Keratinocyte (primary cell): ENCODE results near the gene ZNF516. TPM values are rescaled to one million over a fixed set of nuclear protein-coding genes. Genes with fewer than 3 reads are reported as not detected.

Experiments
- DNase-seq: peaks from one replicate; pipeline ENCODE4 v3.0.0-alpha.2; 2011; ENCODE audit warnings: low read depth, missing footprints, low spot score
- FAIRE-seq: peaks from 2 replicates; lab custom pipeline; 2011; peaks lifted over from hg19 to GRCh38; lab: Jason Lieb, UNC
- H2AFZ ChIP-seq: 2 replicates; pipeline ENCODE4 v1.6.0; 2012; ENCODE audit warnings: low read length, control low read depth, inconsistent platforms; ENCODE audit not compliant: control insufficient read depth
- H3K27ac ChIP-seq: 2 replicates; pipeline ENCODE4 v1.5.1; 2011; ENCODE audit warnings: low read length; ENCODE audit not compliant: control insufficient read depth, insufficient read depth
- H3K27me3 ChIP-seq: 3 replicates; pipeline ENCODE4 v1.6.0; 2011; ENCODE audit warnings: low read length; ENCODE audit not compliant: control insufficient read depth, insufficient read depth; ENCODE audit errors: extremely low read depth
- H3K36me3 ChIP-seq, 2 experiments: 2 replicates in 1 of 2; 3 replicates in 1 of 2; pipeline ENCODE4 v1.5.1; 2011; ENCODE audit warnings: low read length in 2 of 2, mild to moderate bottlenecking in 1 of 2; ENCODE audit not compliant: control insufficient read depth in 2 of 2, insufficient read depth in 2 of 2; ENCODE audit errors: extremely low read depth in 1 of 2
- H3K4me1 ChIP-seq: 3 replicates; pipeline ENCODE4 v1.5.1; 2011; ENCODE audit warnings: low read length; ENCODE audit not compliant: control insufficient read depth, insufficient read depth; ENCODE audit errors: extremely low read depth
- H3K4me2 ChIP-seq: 3 replicates; pipeline ENCODE4 v1.6.0; 2011; ENCODE audit warnings: low read depth, low read length; ENCODE audit not compliant: control insufficient read depth, insufficient read depth; ENCODE audit errors: extremely low read depth
- H3K4me3 ChIP-seq, 3 experiments: fragments of 200-600 bp in 1 of 3; sonication (generic) in 1 of 3; 2 replicates in 2 of 3; 3 replicates in 1 of 3; pipeline ENCODE4 v1.5.1; 2011 to 2016; ENCODE audit warnings: low read length in 3 of 3, mild to moderate bottlenecking in 3 of 3, control low read depth in 2 of 3, inconsistent platforms in 1 of 3, low read depth in 1 of 3, mixed read lengths in 1 of 3, mixed run types in 1 of 3, moderate library complexity in 1 of 3; ENCODE audit not compliant: control insufficient read depth in 2 of 3, insufficient read depth in 2 of 3; ENCODE audit errors: extremely low read depth in 1 of 3
- H3K79me2 ChIP-seq: 2 replicates; pipeline ENCODE4 v1.6.0; 2012; ENCODE audit warnings: low read length; ENCODE audit not compliant: control insufficient read depth, insufficient read depth
- H3K9ac ChIP-seq: 3 replicates; pipeline ENCODE4 v1.6.0; 2011; ENCODE audit warnings: low read length; ENCODE audit not compliant: control insufficient read depth, insufficient read depth; ENCODE audit errors: extremely low read depth
- H3K9me1 ChIP-seq: 3 replicates; pipeline ENCODE4 v1.6.0; 2011; ENCODE audit warnings: low read length; ENCODE audit not compliant: control insufficient read depth, insufficient read depth; ENCODE audit errors: extremely low read depth
- H3K9me3 ChIP-seq: 2 replicates; pipeline ENCODE4 v1.5.1; 2012; ENCODE audit warnings: low read depth, low read length; ENCODE audit not compliant: control insufficient read depth
- H4K20me1 ChIP-seq: 3 replicates; pipeline ENCODE4 v1.6.0; 2011; ENCODE audit warnings: low read length; ENCODE audit not compliant: control insufficient read depth, insufficient read depth; ENCODE audit errors: extremely low read depth
- EZH2 ChIP-seq: IDR thresholded peaks from one replicate; pipeline ENCODE4 v1.6.1; 2012; ENCODE audit warnings: inconsistent platforms, mild to moderate bottlenecking, low read length, moderate library complexity
- dilution Hi-C: fragments of 300-500 bp; cut with MboI; formaldehyde crosslinking; loops from one replicate; pipeline ENCODE4 v1.7.0; 2020; ENCODE audit warnings: low sequenced_read_pairs; ENCODE audit not compliant: extremely low pct_ligation_motif_present
- polyA plus RNA-seq, 5 experiments: library from polyadenylated mRNA; depleted of rRNA in 3 of 5; stranded (reverse) in 3 of 5; stranded (forward) in 1 of 5; unstranded in 1 of 5; fragments of >200 nt; gene quantifications; 1 replicate in 1 of 5; 2 replicates in 3 of 5; 3 replicates in 1 of 5; pipeline versions ENCODE4 v1.2.1 to v1.2.3, GENCODE V29; 2011 to 2012; ENCODE audit warnings: missing spikeins in 2 of 5, low read depth in 1 of 5, low replicate concordance in 1 of 5
- TF ChIP-seq, protein P1 (sequence below), 3 experiments: IDR thresholded peaks in 1 of 3; conservative IDR thresholded peaks in 1 of 3; optimal IDR thresholded peaks in 1 of 3; 2 replicates in 2 of 3; 3 replicates in 1 of 3; pipeline versions ENCODE3 to v1.5.1; 2011; ENCODE audit warnings: low read length in 3 of 3, mild to moderate bottlenecking in 3 of 3, moderate library complexity in 2 of 3, control low read depth in 1 of 3, inconsistent platforms in 1 of 3; ENCODE audit not compliant: insufficient read depth in 2 of 3; ENCODE audit errors: extremely low read depth in 1 of 3

The ZNF516 gene
- polyA plus RNA-seq, 1 donor (not counting 4 experiments of a cell fraction or from before 2014, with no cell fraction given) = 9.3 TPM

GRCh38 chr18:76529433-76529811, 34.4 kb upstream of the ZNF516 start:
- no peak for TF ChIP-seq EZH2
- TF ChIP-seq, protein P1, sequence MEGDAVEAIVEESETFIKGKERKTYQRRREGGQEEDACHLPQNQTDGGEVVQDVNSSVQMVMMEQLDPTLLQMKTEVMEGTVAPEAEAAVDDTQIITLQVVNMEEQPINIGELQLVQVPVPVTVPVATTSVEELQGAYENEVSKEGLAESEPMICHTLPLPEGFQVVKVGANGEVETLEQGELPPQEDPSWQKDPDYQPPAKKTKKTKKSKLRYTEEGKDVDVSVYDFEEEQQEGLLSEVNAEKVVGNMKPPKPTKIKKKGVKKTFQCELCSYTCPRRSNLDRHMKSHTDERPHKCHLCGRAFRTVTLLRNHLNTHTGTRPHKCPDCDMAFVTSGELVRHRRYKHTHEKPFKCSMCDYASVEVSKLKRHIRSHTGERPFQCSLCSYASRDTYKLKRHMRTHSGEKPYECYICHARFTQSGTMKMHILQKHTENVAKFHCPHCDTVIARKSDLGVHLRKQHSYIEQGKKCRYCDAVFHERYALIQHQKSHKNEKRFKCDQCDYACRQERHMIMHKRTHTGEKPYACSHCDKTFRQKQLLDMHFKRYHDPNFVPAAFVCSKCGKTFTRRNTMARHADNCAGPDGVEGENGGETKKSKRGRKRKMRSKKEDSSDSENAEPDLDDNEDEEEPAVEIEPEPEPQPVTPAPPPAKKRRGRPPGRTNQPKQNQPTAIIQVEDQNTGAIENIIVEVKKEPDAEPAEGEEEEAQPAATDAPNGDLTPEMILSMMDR (optimal IDR thresholded peaks at IDR 0.05 in 1 of 3, IDR thresholded peaks at IDR 0.05 in 1 of 3, conservative IDR thresholded peaks at IDR 0.05 in 1 of 3; ENCODE audit: extremely low read depth in 1 of 3, insufficient read depth in 2 of 3, low read length in 3 of 3) = no peak
- Histone ChIP-seq H2AFZ (no peak overlapping the region), H3K27ac (no peak overlapping the region), H3K27me3 (peaks cover 27% of the 10 kb centered on the region), H3K9me3 (no peaks in the 10 kb centered on the region), H3K4me2 (peak overlapping the region; percentile 71), H4K20me1 (no peaks in the 10 kb centered on the region), H3K9ac (no peak overlapping the region), H3K79me2 (no peaks in the 10 kb centered on the region), H3K9me1 (no peaks in the 10 kb centered on the region), H3K4me3 (no peak overlapping the region), H3K36me3 (no peaks in the 10 kb centered on the region), H3K4me1 (peaks cover 6% of the 10 kb centered on the region)
- no peak for DNase-seq
- dilution Hi-C loops = no loop called here
- FAIRE-seq = no peak

DNA sequence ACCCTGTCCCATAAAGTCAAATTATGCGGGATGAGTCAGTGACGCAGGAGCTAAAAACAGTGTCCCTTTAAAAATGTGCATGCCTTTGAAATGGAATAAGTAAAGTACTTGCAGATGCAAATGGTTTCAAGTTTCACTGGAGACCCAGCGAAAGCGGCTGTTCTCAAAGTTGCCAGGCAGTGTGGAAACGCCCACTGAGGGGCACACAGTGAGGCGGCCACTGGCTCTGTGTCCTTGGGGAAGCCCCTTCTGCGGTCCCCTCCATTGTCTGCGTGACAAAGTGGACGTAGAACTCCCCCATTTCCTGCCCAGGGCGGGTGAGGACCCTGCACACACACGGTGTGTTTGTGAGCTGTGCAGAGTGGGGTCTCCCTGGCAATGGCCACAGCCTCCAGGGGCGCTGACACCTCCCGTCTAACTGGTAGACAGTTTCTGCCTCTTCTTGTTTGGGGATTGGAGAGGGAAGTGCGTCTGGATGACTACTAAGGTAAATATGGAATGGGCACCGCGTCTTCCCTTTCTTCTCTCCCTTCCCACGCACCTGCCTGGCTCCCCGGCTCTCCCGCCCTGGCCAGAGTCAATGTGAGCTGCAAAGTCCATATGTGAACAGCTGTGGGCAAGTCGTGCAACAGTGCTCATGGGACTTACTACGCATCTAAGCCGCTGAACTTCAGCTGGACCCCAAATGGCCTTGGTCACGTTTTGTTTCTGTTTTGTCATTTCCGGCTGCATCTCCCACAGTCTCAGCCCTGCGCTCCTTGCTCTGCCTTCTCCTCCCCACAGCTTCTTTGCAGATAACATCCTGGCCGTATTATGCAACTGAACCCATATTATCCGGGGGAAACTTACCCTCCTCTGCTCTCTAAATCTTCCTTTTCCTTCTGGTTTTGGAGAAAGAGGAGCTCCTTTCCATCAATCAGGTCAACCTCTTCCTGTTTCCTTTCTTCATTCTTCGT, 33.7 kb upstream of the ZNF516 start:
- DNase-seq (no peak), FAIRE-seq (no peak)
- peak overlapping the region; percentile 71 for H3K4me2 ChIP-seq
- no peak for TF ChIP-seq EZH2
- TF ChIP-seq, protein P1 (optimal IDR thresholded peaks at IDR 0.05 in 1 of 3, IDR thresholded peaks at IDR 0.05 in 1 of 3, conservative IDR thresholded peaks at IDR 0.05 in 1 of 3; ENCODE audit: extremely low read depth in 1 of 3, insufficient read depth in 2 of 3, low read length in 3 of 3) = peak in 2 of 3 experiments; percentile 10 to 24
- H3K9ac ChIP-seq = no peak overlapping the region
- no peaks in the 10 kb centered on the region for H3K9me1 ChIP-seq
- peaks cover 6% of the 10 kb centered on the region for H3K4me1 ChIP-seq
- peaks cover 29% of the 10 kb centered on the region for H3K27me3 ChIP-seq
- H3K79me2 ChIP-seq = no peaks in the 10 kb centered on the region
- H3K27ac ChIP-seq = no peak overlapping the region
- dilution Hi-C loops = no loop called here
- peak overlapping the region; percentile 63 for H2AFZ ChIP-seq
- H3K36me3 ChIP-seq = no peaks in the 10 kb centered on the region
- no peaks in the 10 kb centered on the region for H4K20me1 ChIP-seq
- H3K9me3 ChIP-seq = no peaks in the 10 kb centered on the region
- peak overlapping the region in 1 of 3 experiments; percentile 36 for H3K4me3 ChIP-seq
